ENCODE data around the gene UROC1.

DNA sequence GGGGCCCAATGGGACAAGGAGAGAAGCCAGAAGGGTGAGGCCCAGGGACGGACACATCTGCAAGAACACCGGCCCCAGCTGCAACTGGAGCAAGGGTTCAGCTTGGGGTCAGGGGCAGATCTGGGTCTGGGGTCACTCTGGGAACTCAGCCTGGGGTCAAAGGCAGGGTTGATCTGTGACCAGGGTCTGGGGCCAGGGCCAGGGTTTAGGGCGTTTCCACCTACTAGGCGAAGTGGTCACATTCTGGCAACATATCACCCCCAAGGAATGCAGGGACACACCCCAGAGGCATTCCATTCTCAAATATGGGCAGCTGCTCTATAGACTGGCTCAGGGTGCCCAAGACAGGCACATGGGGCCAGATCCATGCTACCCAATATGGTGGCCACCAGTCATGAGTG, 9.0 kb downstream of the UROC1 start:
- TF ChIP-seq CTCF (IDR thresholded peaks at IDR 0.05; ENCODE audit: low read length) (no peak), EZH2phosphoT487 (IDR thresholded peaks at IDR 0.05; ENCODE audit: low read length) (no peak)
